Stimulated activated CD8-positive, alpha-beta memory T cell treated with anti-CD3 and anti-CD28 coated beads, Interleukin-2, amount 100 ng/mL, for 1 hour (primary cell): ENCODE measurements around the gene P3H2.

Source experiments
- DNase-seq, 2 donors: peaks; one replicate each; pipeline ENCODE4 v3.0.0-alpha.2; 2020; ENCODE audit warnings: low read depth in 2 of 2

P3H2 gene

DNA sequence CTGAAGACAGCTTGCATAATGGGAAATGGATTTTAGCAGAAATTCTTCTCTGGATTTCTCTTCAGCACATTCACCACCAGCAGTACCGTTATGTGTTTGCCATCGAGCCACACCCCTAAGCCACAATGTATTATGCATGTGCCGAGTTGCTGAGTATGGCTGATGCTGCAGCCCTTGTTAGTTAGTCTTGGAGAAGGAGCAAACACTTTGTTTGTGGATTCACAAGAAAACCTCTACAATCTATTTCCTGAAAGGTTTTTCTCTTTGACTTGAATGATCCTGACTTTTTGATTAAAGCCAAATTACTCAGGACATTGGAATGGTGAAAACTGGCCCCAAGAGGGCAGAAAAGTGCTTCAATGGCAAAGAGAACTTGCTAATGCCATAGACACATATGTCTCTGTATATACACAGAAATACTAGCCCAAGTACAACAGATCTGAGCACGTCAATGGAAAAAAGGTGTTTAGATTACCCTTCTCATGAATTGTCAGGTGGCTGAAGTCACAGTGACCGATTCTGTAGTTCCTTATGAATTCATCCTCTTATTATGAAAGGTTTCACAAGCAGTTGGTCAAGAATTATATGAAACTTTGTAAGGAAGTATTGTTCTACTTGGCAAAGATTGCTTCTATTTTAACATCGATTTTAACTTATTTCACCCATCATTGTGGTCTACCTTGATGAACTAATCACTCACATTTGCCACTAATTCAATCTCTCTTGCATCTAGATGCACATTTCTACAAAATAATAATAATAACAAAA lies 103.0 kb downstream of the P3H2 start:
- DNase-seq: no peak

DNA sequence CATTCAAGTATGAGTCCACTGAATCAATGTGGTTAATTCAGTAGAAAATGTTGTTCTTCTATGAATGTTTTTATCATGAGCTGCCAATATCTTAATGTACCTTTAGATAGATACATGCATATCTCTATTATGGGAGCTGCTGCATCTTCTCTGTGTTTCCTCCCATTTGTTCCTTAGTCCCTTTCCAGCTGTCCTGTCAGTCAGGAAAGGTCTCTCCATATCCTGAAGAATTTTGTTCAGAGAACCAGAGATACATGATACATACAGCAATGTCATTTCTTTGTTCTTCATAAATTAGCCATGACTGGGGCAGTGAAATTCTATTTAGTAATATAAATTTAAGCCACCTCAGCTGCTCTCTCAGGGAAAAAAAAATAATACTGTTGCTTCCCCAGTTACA lies 103.7 kb downstream of the P3H2 start:
- DNase-seq: no peak

DNA sequence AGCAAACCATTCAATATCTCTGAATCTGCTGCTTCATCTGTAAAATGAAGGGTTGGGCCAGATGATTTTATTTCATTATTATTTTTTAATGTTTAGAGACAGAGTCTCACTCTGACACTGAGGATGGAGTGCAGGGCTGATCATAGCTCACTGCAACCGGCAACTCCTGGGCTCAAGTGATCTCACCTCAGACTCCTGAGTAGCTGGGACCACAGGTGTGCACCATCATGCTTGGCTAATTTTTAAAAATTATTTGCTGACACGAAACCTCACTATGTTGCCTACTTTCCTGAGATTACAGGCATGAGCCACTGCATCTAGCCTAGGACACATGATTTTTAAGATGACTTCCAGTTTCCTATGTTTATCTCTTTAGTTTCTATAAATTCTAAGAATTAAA lies 105.8 kb downstream of the P3H2 start:
- DNase-seq: no peak

DNA sequence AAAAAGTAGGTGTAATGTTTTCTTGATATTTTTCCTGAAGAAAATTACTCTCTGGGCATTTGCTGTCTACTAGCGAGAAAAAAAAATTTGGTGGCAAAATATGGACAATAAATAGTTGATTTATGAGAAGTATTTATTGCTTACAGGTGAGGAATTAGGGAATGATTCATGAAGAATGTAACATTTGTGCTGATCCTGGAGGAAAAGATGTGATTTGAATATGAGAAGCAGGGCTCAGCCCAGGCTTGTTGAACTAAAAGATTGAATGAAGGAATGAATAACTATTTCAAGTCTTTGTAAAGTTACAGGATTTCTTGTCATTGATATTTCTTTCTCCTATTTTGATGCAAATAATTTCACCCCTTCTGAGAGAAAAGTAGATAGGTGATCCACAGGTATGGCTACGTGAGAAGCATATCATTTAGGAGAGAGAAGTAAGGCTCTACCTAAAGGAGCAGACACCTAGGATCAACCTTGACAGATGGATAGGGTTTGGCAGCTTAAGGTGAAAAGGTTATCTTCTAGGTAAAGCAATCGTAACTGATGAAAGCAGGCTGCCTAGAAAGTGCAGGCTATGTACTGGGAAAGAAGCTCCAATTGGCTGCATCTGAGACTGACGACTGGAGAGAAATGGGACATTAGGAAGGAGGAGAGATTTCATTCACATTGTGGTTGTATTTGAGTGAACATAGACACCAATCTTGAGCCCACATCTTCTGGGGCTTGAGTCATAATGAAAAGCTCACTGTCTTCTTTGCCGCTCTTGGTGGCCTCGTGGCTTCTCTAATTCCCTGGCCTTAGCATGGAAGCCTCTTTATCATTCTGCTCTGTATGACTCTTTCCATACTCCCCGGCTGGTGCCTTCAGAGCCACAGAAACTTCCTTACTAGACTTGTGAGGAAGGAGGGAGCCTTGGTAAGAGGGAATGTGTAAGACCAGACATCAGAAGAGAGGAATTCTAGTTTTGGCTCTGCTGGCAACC lies 106.5 kb downstream of the P3H2 start:
- no peak for DNase-seq

DNA sequence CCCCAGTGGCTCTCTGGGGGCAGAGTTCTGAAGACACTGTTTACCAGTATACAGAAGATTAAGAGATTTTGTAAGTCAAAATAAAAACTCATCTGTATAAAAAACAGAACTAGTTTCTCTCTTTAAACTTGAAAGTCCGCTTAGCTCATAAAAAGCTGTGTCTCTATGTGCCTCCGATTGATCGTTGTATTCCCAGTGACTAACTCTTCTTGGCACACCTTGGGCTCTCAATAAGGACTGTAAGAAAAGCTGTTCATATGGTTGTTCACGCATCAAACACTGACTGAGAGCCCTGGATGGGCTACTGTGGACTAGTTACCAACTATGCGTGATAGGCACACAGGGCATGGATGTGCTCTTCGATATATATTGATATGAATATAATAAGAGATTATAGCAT lies 107.9 kb downstream of the P3H2 start:
- DNase-seq: no peak

DNA sequence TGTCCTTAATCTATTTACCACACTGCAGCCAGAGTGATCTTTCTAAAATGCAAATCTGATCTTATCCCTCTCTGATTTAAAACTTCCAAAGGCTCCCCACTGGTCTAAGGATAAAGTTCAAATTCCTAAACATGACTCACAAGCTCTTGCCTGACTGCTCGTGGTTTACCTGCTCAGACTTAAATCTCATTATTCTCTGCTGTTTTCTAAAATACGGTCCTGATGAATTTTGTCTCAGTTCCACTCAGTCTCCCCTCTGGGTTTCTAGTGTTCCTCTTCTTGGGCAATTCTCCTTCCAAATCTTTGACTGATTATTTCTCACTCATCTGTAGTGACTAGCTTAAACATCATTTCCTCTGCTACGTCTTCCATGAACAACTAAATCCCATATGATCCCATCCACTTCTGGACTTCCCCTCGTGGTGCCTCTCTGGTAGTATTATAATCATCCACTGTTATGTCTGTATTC lies 108.3 kb downstream of the P3H2 start:
- no peak for DNase-seq

DNA sequence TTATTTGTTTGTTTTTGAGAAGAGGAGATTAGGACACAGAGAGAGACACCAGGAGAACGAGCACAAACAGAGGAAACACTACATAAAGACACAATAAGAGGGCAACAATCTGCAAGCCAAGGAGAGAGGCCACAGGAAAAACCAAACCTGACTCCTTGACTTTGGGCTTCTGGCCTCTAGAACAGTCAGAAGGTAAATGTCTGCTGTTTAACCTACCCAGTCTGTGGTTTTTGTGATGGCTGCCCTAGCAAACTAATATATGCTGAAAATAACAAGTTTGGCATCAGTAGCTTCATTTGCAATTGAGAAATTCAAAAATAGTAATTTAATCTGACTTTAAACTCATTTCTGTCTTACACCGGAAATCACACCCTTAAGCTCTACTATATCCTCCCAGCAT lies 110.2 kb downstream of the P3H2 start:
- DNase-seq: no peak

DNA sequence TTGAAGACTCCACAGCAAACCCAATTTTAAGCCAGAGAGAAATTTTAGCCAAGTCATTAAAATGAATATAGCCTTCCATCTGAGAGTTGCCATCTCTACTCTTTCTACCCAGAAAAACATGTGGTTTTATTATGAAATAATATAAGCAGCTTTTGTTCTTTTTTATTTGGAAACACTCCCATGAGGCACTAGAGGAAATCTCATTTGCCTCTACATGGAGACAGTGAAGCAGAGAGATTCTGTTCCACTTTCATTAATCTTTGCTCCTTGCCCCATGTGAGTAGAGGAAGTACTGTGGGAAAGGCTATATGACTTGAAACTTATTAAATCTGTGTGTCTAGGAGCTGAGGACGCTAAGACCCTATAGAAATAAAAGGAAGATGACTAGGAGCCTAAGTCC lies 111.1 kb downstream of the P3H2 start:
- DNase-seq: no peak

DNA sequence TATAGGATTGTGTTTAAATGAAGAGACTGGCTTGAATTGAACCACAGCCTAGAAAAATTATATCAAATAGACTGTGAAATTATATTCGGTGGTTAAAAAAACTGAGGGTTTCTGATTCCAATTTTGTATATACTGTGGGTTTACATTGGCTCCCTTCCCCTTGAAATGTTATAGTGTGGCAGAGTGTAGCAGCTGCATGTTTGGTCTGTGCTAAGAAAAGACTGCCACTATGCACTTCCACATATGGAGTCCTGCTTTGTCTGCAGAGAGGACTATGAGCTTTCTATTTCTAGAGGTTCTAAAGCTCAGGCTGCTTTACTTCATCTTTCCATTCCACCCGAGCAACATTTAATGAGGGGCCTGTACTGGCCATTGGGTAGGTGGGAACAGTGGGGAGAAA lies 112.3 kb downstream of the P3H2 start:
- no peak for DNase-seq

DNA sequence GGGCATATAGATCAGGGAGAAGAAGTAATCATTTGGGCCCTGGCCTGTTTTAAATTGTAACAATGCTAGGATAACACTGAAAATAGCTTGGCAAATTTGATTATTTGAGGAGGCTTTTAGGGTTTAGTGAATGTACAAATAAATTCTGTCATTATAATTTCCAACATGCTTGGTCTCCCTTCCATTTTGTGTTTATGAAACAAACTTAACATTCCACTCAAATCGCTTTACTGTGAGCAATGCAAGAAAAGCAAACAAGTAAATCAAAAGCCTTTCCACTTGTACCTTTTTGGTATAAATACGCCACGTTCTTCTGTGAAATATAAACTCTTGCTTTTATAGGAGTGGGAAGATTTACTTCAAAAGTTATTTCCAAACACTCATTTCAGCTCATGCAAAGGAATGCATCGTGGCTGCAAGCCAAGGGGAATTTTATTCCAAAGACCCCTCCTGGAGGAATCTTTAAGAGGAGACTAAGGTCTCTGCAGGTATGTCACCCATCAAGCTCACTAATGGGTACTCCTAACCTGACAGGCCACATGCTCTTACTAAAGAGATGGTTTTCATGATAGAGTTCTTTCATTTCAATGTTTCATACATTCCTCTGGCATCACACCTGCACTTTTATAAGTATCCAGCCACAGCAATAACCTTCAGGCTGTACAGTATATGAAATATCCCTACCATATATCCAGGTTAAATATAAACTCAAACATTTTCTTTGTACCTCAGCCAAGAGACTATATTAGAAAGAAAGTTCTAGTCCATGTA lies 115.2 kb downstream of the P3H2 start:
- no peak for DNase-seq

DNA sequence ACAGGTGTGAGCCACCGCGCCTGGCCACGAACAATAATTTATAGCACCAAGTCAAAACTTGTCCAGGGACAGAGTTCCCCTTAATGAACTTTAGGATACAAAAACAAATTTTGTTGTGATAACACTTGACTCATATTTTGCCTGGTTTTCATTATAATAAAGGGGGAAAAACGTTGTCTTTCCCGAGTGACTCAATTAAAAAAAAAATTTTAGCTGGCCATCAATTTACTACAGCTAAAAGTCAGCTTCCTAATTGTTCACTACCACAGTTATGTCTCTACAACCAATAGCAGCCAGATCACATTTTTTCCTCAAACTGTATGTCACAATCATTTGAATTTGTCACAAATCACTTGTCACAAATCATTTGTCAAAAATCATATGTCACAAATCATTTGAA lies 116.0 kb downstream of the P3H2 start:
- DNase-seq: no peak

DNA sequence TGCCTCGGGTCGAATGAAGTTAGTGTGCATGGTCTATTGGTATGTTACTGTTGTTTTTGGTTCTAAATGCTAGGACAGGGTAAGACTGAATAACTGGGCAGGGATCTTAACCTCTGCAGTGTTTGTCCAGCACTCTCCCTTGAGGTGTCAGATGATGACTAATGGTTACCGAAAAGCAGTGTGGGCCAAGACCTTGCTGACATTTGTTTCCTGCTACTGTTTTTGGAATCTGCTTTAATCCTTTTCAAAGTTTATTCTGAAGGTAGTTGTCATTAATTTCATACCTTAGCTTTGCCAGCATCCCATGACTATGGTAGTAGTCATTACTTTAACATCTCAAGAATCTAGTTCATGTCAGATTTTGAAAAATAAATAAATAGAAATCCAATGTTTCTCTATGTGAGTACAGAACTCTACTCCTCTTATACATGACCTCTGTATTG lies 117.0 kb downstream of the P3H2 start:
- no peak for DNase-seq

DNA sequence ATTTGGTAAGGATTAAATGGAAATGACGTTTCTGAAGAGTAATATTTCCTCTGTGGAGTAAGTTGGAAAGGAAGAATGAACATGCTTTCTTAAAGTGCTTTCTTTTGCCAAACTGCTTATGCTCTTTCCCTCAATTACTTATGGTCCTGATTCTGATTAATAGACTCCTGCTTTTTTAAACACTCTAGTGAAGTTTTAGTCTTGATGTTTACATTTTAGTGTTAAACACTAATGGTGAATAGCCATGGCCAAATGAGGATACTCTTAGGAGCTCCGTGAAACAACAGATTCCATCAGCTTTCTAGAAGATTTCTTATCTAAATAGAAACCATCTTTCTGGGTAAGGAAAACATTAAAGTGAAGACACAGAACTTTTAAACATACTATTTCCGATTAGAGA lies 117.6 kb downstream of the P3H2 start:
- no peak for DNase-seq

DNA sequence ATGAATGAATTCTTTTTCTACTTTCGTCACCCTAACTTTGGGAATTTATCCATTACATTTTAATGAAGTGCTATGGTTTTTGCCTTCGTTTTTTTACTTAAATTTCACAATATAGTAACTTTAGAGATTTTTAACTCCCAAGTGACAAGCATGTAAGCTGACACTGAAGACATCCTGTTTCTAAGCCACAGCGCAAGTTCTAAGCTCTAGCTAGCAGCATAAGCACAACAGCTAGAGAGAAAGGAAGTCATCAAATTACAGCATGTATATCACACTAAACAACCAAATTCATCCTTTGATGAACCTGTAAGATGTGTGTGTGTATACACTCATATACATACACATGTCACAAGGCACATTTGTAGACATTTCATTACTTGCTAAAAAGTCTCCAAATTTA lies 119.3 kb downstream of the P3H2 start:
- no peak for DNase-seq

DNA sequence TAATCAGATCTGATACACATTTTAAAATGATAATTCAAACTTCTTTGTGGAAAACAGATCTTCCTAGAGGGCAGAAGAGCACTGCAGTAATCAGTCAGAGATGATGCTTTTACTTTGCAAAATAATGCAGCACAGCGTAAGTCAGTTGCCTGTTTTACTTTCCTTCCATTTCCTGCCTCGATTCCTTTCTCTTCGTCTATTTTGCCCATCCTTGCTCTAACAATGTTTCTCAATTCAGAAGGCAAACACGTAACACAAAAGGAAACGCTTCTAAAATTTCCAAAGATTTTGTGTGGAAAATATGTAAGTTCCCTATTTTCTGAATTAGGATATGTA lies 119.9 kb downstream of the P3H2 start:
- DNase-seq: no peak

DNA sequence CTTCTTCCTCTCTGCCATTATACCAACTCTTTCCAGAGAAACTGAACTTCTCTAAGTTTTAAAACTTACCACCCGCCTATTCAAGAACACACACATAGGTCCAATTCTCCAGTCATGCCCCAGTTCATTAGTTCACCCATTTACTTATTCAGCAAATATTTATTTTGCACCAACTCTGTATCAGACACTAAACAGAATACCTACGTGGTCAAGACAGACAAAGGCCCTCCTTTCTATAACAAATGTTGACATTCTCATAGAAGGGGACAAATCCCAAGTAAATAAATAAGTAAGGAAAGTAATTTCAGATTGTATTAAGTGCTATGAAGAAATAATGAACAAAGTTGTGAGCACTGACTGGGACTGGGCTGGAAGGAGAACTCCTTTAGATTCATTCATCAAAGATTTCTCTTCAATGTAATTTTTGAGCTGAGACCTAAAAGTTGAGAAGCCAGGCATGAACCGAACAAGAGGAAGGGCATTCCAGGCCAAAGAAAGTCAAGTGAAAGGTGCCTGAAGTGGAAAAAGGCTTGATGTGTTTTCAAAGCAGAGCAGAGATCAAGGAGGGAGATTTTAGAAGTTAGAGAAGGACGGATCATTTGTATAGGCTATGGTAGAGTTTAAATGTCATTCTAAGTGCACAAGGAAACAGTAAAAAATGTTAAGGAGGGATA lies 120.4 kb downstream of the P3H2 start:
- DNase-seq: no peak

DNA sequence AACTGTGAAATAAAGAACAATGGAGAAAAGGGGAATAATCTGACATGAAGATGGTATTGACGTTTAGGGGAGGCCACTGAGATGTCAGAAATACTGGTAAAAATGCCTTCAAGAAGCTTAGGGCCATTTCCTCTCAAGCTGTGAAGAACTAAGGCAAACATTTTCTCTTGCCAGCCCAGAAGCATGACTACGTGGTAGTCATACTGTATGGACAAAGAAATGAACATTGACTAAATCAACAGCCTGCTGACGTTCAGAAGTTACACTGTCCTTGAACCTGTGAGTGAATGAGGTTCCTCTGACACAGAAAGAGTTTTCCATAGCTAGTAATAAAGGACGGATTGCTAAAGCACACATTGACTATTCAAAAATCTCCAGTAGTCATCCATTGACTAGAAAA lies 121.0 kb downstream of the P3H2 start:
- no peak for DNase-seq

DNA sequence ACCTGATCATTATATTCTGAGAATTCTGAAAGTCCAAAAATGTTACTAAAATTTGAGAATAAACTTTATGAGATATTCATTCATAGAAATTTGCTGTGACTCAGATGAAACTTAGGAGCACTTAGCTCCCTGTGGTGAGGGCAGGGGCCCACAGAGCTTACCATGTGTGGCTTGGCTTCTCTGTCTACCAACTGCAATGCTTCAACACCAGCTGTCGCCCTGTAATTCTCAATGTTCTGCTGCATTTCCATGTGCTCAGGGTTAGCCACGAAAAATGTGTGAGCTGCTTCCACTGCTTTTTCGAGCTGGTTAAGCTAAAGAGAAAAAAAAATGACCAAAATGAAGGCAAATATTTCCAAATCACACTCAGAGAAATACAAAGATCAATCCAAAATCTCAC lies 125.6 kb downstream of the P3H2 start:
- no peak for DNase-seq

DNA sequence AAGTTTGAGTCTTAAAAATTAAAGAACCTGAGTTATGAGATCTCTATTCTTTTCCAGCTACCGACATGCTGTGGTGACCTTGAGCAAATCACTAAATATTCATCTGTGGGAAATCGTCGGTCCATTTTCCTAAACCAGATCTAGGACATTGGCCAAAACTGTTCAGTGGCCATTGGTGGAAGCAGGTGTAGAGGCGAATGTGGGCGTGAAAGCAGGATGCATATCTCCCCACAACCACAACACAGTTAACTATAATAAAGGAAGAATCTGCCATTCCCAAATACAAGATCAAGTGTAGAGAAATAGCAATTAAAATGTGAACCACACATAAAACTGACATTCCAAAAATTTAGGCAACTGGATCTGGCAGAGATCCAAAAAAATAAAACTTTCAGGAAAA lies 129.9 kb downstream of the P3H2 start:
- DNase-seq: no peak

DNA sequence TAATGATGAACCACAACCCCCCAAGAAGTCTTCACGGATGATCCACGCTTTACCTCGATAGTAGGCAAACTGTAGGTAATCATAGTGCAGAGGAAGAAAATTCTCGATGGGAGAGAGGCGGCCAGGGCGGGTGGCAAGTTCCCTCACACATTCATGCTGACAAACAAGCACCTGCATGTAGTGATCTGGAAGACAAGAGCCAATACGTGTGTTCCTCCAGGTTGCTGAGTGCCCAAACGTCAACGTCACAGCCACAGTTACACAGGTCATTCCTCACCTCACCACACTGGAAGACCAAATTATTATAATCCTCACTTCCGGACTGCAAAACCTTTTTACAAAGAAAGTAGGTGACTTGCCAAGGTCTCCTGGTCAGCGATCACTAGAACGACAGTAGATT lies 131.8 kb downstream of the P3H2 start:
- no peak for DNase-seq

DNA sequence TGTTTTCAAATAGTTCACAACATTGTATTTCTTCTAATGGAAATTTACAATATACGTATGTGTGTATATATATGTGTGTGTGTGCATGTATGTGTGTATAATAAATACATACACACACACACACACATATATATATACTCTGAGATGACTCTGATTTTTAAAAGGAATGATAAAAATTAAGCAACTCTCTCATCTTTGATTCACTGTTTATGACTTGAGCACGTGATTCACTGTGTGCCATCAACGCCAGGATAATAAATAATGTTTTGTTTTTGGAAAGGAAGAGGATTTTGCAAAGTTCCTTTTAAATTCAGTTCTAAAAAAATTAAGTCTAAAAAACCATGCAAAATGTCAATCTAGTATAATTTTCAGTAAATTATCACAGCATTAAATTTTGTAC lies 132.4 kb downstream of the P3H2 start:
- DNase-seq: no peak

DNA sequence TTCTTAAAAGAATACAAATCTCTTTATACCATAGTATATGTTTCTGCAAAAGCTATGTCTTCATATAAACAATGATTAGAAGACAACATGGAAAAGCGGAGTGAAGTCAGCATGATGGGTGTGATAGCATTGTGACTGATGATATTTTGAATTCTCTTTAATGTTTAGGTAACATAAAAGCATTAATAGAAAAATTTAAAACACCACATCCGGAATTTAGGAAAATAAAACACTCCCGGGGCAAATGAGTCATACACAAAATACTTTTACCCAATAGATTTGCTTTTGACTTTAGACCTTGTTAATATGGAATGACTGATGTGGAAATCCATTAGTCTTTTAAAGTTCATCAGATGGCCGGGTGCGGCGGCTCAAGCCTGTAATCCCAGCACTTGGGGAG lies 134.7 kb downstream of the P3H2 start:
- DNase-seq: no peak
